K562 (cell line): ENCODE data around the gene RAB40B. TPM values are rescaled to one million over a fixed set of nuclear protein-coding genes. Genes with fewer than 3 reads are reported as not detected.

Experiments
- CGGBP1 ChIP-seq: fragments of 250-450 bp; sonication (Bioruptor Pico); IDR thresholded peaks from 2 replicates; pipeline ENCODE4 v1.9.0; 2021; ENCODE audit warnings: mild to moderate bottlenecking
- NR0B1 ChIP-seq: fragments of 450-650 bp; IDR thresholded peaks from one replicate; pipeline ENCODE4 v1.6.1; 2018; ENCODE audit warnings: mild to moderate bottlenecking, moderate library complexity; ENCODE audit not compliant: partially characterized antibody
- PHF21A ChIP-seq: fragments of 450-650 bp; IDR thresholded peaks from 2 replicates; pipeline ENCODE4 v1.6.1; 2017; ENCODE audit warnings: low read depth, borderline replicate concordance
- POU5F1 ChIP-seq: fragments of 150-350 bp; IDR thresholded peaks from 2 replicates; pipeline ENCODE4 v1.6.1; 2014; ENCODE audit warnings: borderline replicate concordance, low read length, low read depth, mild to moderate bottlenecking; ENCODE audit not compliant: partially characterized antibody
- ZBTB5 ChIP-seq: fragments of 450-650 bp; IDR thresholded peaks from 2 replicates; pipeline ENCODE4 v1.6.1; 2017; ENCODE audit warnings: antibody characterized with exemption
- ZFX ChIP-seq: sonication (generic); formaldehyde crosslinking; IDR thresholded peaks from 2 replicates; pipeline ENCODE4 v1.8.0; 2022; ENCODE audit warnings: mild to moderate bottlenecking, missing genetic modification reagents, moderate library complexity
- polyA plus RNA-seq, 8 experiments: library from polyadenylated mRNA; depleted of rRNA in 4 of 8; stranded (reverse) in 5 of 8; unstranded in 3 of 8; fragments of >200 nt; fragmentation: Nextera tagmentation in 2 of 8; fragmentation: Illumina TruSeq in 1 of 8; extraction: Ambion mirVana in 2 of 8; extraction: Trizol in 1 of 8; gene quantifications; 2 replicates each; pipeline versions ENCODE4 v1.2.1 to v1.2.3, GENCODE V29; 2011 to 2014; ENCODE audit warnings: inconsistent platforms in 1 of 8, missing spikeins in 1 of 8
- total RNA-seq, 7 experiments: library from RNA; depleted of rRNA in 6 of 7; stranded (reverse); fragments of >200 nt in 6 of 7; fragmentation: Illumina TruSeq in 2 of 7; extraction: Trizol in 2 of 7; gene quantifications; 2 replicates each; pipeline versions ENCODE4 v1.2.1 to v1.2.3, GENCODE V29; 2011 to 2021; ENCODE audit warnings: low replicate concordance in 1 of 7

RAB40B gene
- total and polyA plus RNA-seq, 9 of the 15 experiments (the other 6 are each of a cell fraction or from before 2014, with no cell fraction given): 0.13 to 4.6 (median 1.4) TPM

GRCh38 chr17:82704886-82705285 lies 6.4 kb upstream of the RAB40B start (continued):
- TF ChIP-seq ZFX (CRISPR knock-in tag): no peak
- TF ChIP-seq ZBTB5: no peak
- no peak for TF ChIP-seq PHF21A
- TF ChIP-seq CGGBP1 (CRISPR knock-in tag): no peak
- no peak for TF ChIP-seq POU5F1
- no peak for TF ChIP-seq NR0B1
